ENCODE results near the gene DNAJB8.

DNA sequence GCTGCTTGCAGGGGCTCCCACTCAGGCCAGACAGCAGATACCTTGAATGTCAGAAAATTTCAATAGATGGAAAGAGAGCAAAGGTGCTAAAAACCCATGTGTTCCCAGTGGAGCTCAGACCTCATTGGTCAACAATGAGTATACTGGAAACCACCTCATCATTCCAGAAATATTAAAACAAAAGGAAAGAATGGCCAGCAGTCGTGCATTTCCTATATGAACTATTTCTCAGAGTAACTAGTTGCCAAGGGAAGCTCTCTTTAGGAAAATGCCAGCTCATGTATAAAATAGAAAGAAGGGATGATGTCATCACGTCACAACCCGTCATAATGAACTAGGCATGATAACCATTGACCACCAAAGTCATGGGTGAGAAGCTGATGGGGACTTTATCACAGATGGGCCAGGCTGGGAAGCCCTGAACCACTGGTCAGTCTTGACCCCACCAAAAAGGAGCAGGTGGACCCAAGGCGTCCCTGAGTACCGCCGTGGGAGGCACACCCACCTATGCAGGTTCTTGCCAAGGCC is 17.5 kb downstream of the DNAJB8 start:
- no peak for TF ChIP-seq POLR2AphosphoS5 (IDR thresholded peaks at IDR 0.05; ENCODE audit: borderline replicate concordance, low read depth, low read length)
- no peak for TF ChIP-seq EZH2 (IDR thresholded peaks at IDR 0.05)
- no peak for TF ChIP-seq FOXP2 (optimal IDR thresholded peaks at IDR 0.05; ENCODE audit: control extremely low read depth, extremely low read length, insufficient read depth)
